MM.1S (cell line): ENCODE measurements around the gene CHCHD6.

Experiments used
- DNase-seq: peaks from one replicate; pipeline ENCODE4 v3.0.0-alpha.2; 2015
- H2AFZ ChIP-seq: fragments of 300-600 bp; sonication (generic); 2 replicates; pipeline ENCODE4 v1.6.0; 2016; ENCODE audit warnings: antibody characterized with exemption, low read length
- H3F3A ChIP-seq: fragments of 300-600 bp; sonication (generic); 2 replicates; pipeline ENCODE4 v1.6.1; 2016; ENCODE audit warnings: mild to moderate bottlenecking, antibody characterized with exemption, low read length, moderate library complexity, mixed read lengths; ENCODE audit not compliant: insufficient read depth
- H3K27ac ChIP-seq: fragments of 300-600 bp; sonication (generic); 2 replicates; pipeline ENCODE4 v1.5.1; 2016; ENCODE audit warnings: mild to moderate bottlenecking, low read length
- H3K27me3 ChIP-seq: fragments of 300-600 bp; sonication (generic); replicated peaks from 2 replicates; pipeline ENCODE4 v1.6.0; 2016; ENCODE audit warnings: low read length; ENCODE audit not compliant: insufficient read depth
- H3K36me3 ChIP-seq: fragments of 300-600 bp; sonication (generic); replicated peaks from 2 replicates; pipeline ENCODE4 v1.6.1; 2016; ENCODE audit warnings: mild to moderate bottlenecking, low read length, mixed read lengths; ENCODE audit not compliant: insufficient read depth
- H3K4me1 ChIP-seq: fragments of 300-600 bp; sonication (generic); 2 replicates; pipeline ENCODE4 v1.6.1; 2016; ENCODE audit warnings: low read length, mixed read lengths
- H3K4me2 ChIP-seq: fragments of 300-600 bp; sonication (generic); 2 replicates; pipeline ENCODE4 v1.6.0; 2016; ENCODE audit warnings: low read depth, low read length
- H3K4me3 ChIP-seq: fragments of 300-600 bp; sonication (generic); 2 replicates; pipeline ENCODE4 v1.5.1; 2016; ENCODE audit warnings: low read length, mixed read lengths
- H3K79me2 ChIP-seq: fragments of 300-600 bp; sonication (generic); 2 replicates; pipeline ENCODE4 v1.6.1; 2016; ENCODE audit warnings: mixed run types, low read length, mixed read lengths
- H3K9ac ChIP-seq: fragments of 300-600 bp; sonication (generic); 2 replicates; pipeline ENCODE4 v1.6.1; 2016; ENCODE audit warnings: low read length, mixed read lengths
- H3K9me2 ChIP-seq: fragments of 300-600 bp; sonication (generic); replicated peaks from 2 replicates; pipeline ENCODE4 v1.6.1; 2016; ENCODE audit warnings: mild to moderate bottlenecking, low read length, mixed read lengths; ENCODE audit not compliant: insufficient read depth
- H3K9me3 ChIP-seq: fragments of 300-600 bp; sonication (generic); replicated peaks from 2 replicates; pipeline ENCODE4 v1.6.1; 2016; ENCODE audit warnings: mild to moderate bottlenecking, low read length, mixed read lengths; ENCODE audit not compliant: insufficient read depth
- H4K20me1 ChIP-seq: fragments of 300-600 bp; sonication (generic); 2 replicates; pipeline ENCODE4 v1.6.1; 2016; ENCODE audit warnings: mild to moderate bottlenecking, low read length, moderate library complexity, mixed read lengths; ENCODE audit not compliant: insufficient read depth
- CTCF ChIP-seq: fragments of 300-600 bp; sonication (generic); IDR thresholded peaks from 2 replicates; pipeline ENCODE4 v1.5.1; 2016; ENCODE audit warnings: antibody characterized with exemption, low read length, mixed read lengths
- EZH2 ChIP-seq: fragments of 300-600 bp; sonication (generic); optimal IDR thresholded peaks from 2 replicates; pipeline ENCODE3; 2017; ENCODE audit warnings: low read depth, mild to moderate bottlenecking, antibody characterized with exemption, low read length, mixed read lengths
- EZH2phosphoT487 ChIP-seq: fragments of 300-600 bp; sonication (generic); IDR thresholded peaks from 2 replicates; pipeline ENCODE4 v1.6.1; 2018; ENCODE audit warnings: antibody characterized with exemption, low read length

Gene CHCHD6

GRCh38 chr3:126932188-126932931 is 228.3 kb downstream of the CHCHD6 start:
- no peak overlapping the region for H3K4me3 ChIP-seq
- H3F3A ChIP-seq: no peaks in the 10 kb centered on the region
- H4K20me1 ChIP-seq: no peaks in the 10 kb centered on the region
- H3K9ac ChIP-seq: no peak overlapping the region
- H3K4me2 ChIP-seq: no peak overlapping the region
- DNase-seq: no peak
- no peak overlapping the region for H3K27ac ChIP-seq
- no peaks in the 10 kb centered on the region for H3K36me3 ChIP-seq
- H3K4me1 ChIP-seq: no peaks in the 10 kb centered on the region
- no peaks in the 10 kb centered on the region for H3K27me3 ChIP-seq
- H2AFZ ChIP-seq: no peak overlapping the region
- no peaks in the 10 kb centered on the region for H3K9me2 ChIP-seq
- no peaks in the 10 kb centered on the region for H3K9me3 ChIP-seq
- no peak for TF ChIP-seq CTCF
- no peak for TF ChIP-seq EZH2phosphoT487
- no peak for TF ChIP-seq EZH2
- no peaks in the 10 kb centered on the region for H3K79me2 ChIP-seq

GRCh38 chr3:126934031-126934531 is 230.0 kb downstream of the CHCHD6 start:
- Histone ChIP-seq H3K4me1 (no peaks in the 10 kb centered on the region), H3K4me3 (no peak overlapping the region), H3K9me3 (no peaks in the 10 kb centered on the region), H3K9ac (no peak overlapping the region), H4K20me1 (no peaks in the 10 kb centered on the region), H3K27ac (no peak overlapping the region), H3K4me2 (no peak overlapping the region), H2AFZ (no peak overlapping the region), H3K36me3 (no peaks in the 10 kb centered on the region), H3F3A (no peaks in the 10 kb centered on the region), H3K27me3 (no peaks in the 10 kb centered on the region), H3K9me2 (no peaks in the 10 kb centered on the region), H3K79me2 (no peaks in the 10 kb centered on the region)
- no peak for DNase-seq
- TF ChIP-seq EZH2phosphoT487: no peak
- TF ChIP-seq CTCF: no peak

GRCh38 chr3:126934991-126935390 is 231.0 kb downstream of the CHCHD6 start:
- Histone ChIP-seq H3K79me2 (no peaks in the 10 kb centered on the region), H3K4me1 (no peaks in the 10 kb centered on the region), H3K27me3 (no peaks in the 10 kb centered on the region), H3K9ac (no peak overlapping the region), H3K4me2 (no peak overlapping the region), H3K4me3 (no peak overlapping the region), H2AFZ (no peak overlapping the region), H3K27ac (no peak overlapping the region), H3F3A (no peaks in the 10 kb centered on the region), H4K20me1 (no peaks in the 10 kb centered on the region), H3K9me3 (no peaks in the 10 kb centered on the region), H3K36me3 (no peaks in the 10 kb centered on the region), H3K9me2 (no peaks in the 10 kb centered on the region)
- TF ChIP-seq CTCF (no peak), EZH2 (no peak), EZH2phosphoT487 (no peak)
- DNase-seq: no peak
